ENCODE results near the gene MICAL3.

Gene MICAL3

DNA sequence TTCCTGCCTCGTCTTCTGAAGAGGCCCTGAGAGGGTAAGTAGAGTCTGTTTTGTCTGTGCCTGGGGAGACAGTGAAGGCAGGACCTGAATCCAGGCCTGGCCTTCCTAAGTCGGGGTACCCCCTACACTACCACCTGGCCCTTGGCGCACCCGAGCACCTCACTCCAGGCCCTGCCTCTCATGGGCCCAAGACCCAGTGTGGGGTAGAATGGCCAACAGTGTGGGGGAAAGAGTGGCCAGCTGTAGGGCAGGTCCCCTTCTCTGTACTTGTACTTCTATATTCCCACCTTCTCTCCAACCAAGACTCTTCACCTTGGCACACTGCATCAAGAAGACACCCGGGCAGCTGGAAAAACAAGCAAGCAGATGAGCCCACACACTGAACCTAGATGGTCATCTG is 227.7 kb downstream of the MICAL3 start:
- H2AK5ac ChIP-seq (ENCODE audit: low read length) = no peak overlapping the region
- H3K4me1 ChIP-seq (ENCODE audit: control insufficient read depth in 1 of 2, insufficient read depth in 2 of 2, low read length in 2 of 2) = peaks cover 7 to 9% of the 10 kb centered on the region in 2 experiments
- no peaks in the 10 kb centered on the region for H3K27me3 ChIP-seq (ENCODE audit: insufficient read depth, low read length)
- H3K14ac ChIP-seq (ENCODE audit: low read length) = no peak overlapping the region
- no peak overlapping the region for H3K18ac ChIP-seq (ENCODE audit: low read length)
- H4K12ac ChIP-seq (ENCODE audit: low read depth, low read length) = no peak overlapping the region
- no peaks in the 10 kb centered on the region for H3K79me1 ChIP-seq (ENCODE audit: low read length)
- no peak overlapping the region for H3K27ac ChIP-seq (ENCODE audit: low read depth, low read length)
- no peak overlapping the region for H2BK12ac ChIP-seq (ENCODE audit: low read length)
- no peak overlapping the region for H2BK5ac ChIP-seq (ENCODE audit: low read depth, low read length, poor library complexity)
- H3K4me2 ChIP-seq (ENCODE audit: low read length) = no peak overlapping the region
- no peaks in the 10 kb centered on the region for H3K36me3 ChIP-seq (ENCODE audit: control insufficient read depth in 1 of 2, insufficient read depth in 2 of 2, low read length in 2 of 2)
- DNase-seq = no peak
- H4K8ac ChIP-seq (ENCODE audit: low read depth, low read length) = no peak overlapping the region
- no CpG with 5 or more reads among the region's 5 CpGs for WGBS (ENCODE audit: extremely low coverage, insufficient coverage, insufficient read length)
- no peak overlapping the region for H3K4me3 ChIP-seq (ENCODE audit: low read depth, low read length)
- H3K4ac ChIP-seq (ENCODE audit: low read depth, low read length) = no peak overlapping the region
- no peak overlapping the region for H3K9ac ChIP-seq (ENCODE audit: low read length)
- no peaks in the 10 kb centered on the region for H3K79me2 ChIP-seq (ENCODE audit: control insufficient read depth, insufficient read depth, low read length, poor library complexity)
- H3K23ac ChIP-seq (ENCODE audit: low read length) = no peak overlapping the region
- H4K91ac ChIP-seq (ENCODE audit: low read depth, low read length) = no peak overlapping the region
- H3K9me3 ChIP-seq (ENCODE audit: insufficient read depth, low read depth, low read length) = no peaks in the 10 kb centered on the region
- no peak overlapping the region for H2BK120ac ChIP-seq (ENCODE audit: insufficient read depth, low read length, poor library complexity)
- H2AFZ ChIP-seq (ENCODE audit: insufficient read depth, low read length, poor library complexity) = no peak overlapping the region

DNA sequence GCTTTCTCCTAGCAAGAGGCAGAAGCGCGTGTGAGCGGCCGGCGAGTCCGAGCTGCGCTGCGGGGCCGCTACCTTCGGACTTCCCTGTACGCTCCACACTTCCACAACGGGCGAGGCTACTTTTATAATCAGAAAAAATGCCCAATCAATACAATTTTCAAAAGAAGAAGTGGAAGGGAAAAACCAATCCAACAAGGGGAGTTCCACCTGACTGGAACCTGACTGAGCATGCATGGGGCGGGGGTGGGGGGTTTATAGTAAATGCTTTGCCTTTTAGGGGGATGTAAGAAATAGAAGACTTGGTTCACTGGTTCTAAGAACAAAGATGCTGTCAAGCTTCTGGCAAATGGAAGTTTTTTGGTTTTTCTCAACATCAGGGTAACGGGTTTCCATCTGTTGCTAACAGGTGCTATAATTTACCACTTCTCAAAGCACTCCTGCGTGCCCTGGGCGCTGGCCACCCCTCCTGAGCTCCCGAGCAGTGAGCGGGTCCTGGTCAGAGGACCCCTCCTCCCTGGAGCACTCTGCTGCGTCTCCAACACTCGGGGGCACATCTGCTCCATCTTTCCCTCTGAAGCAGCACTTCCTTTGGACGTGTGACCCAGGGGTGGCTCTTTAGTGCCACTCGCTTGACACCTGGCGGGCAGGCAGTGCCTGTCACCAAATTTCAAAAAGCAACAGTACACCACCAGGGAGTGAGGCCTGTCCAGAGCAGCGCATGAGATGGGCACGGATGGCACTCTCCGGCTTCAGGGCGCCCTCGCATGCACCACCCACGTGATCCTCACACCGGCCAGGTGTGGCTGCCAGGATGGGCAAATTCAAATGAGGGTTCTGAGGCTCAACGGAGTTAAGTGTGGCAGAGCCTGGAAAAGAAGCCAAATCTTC is 228.5 kb downstream of the MICAL3 start:
- H3K79me1 ChIP-seq (ENCODE audit: low read length) = no peaks in the 10 kb centered on the region
- H3K4me3 ChIP-seq (ENCODE audit: low read depth, low read length) = no peak overlapping the region
- H3K79me2 ChIP-seq (ENCODE audit: control insufficient read depth, insufficient read depth, low read length, poor library complexity) = no peaks in the 10 kb centered on the region
- no peak overlapping the region for H3K9ac ChIP-seq (ENCODE audit: low read length)
- no peak overlapping the region for H4K91ac ChIP-seq (ENCODE audit: low read depth, low read length)
- no peak overlapping the region for H2BK120ac ChIP-seq (ENCODE audit: insufficient read depth, low read length, poor library complexity)
- no peak overlapping the region for H3K14ac ChIP-seq (ENCODE audit: low read length)
- no peak overlapping the region for H2AK5ac ChIP-seq (ENCODE audit: low read length)
- no peak overlapping the region for H3K18ac ChIP-seq (ENCODE audit: low read length)
- peaks cover 0 to under 1% of the 10 kb centered on the region in 2 experiments for H3K36me3 ChIP-seq (ENCODE audit: control insufficient read depth in 1 of 2, insufficient read depth in 2 of 2, low read length in 2 of 2)
- no peak overlapping the region for H3K4ac ChIP-seq (ENCODE audit: low read depth, low read length)
- no peaks in the 10 kb centered on the region for H3K27me3 ChIP-seq (ENCODE audit: insufficient read depth, low read length)
- no peak overlapping the region for H2BK12ac ChIP-seq (ENCODE audit: low read length)
- no peak overlapping the region for H3K4me2 ChIP-seq (ENCODE audit: low read length)
- H3K9me3 ChIP-seq (ENCODE audit: insufficient read depth, low read depth, low read length) = no peaks in the 10 kb centered on the region
- H2BK5ac ChIP-seq (ENCODE audit: low read depth, low read length, poor library complexity) = no peak overlapping the region
- no peak overlapping the region for H4K8ac ChIP-seq (ENCODE audit: low read depth, low read length)
- H3K4me1 ChIP-seq (ENCODE audit: control insufficient read depth in 1 of 2, insufficient read depth in 2 of 2, low read length in 2 of 2) = peaks cover 7 to 9% of the 10 kb centered on the region in 2 experiments
- H4K12ac ChIP-seq (ENCODE audit: low read depth, low read length) = no peak overlapping the region
- no peak overlapping the region for H3K23ac ChIP-seq (ENCODE audit: low read length)
- DNase-seq = no peak
- no CpG with 5 or more reads among the region's 32 CpGs for WGBS (ENCODE audit: extremely low coverage, insufficient coverage, insufficient read length)
- H3K27ac ChIP-seq (ENCODE audit: low read depth, low read length) = no peak overlapping the region
- no peak overlapping the region for H2AFZ ChIP-seq (ENCODE audit: insufficient read depth, low read length, poor library complexity)

DNA sequence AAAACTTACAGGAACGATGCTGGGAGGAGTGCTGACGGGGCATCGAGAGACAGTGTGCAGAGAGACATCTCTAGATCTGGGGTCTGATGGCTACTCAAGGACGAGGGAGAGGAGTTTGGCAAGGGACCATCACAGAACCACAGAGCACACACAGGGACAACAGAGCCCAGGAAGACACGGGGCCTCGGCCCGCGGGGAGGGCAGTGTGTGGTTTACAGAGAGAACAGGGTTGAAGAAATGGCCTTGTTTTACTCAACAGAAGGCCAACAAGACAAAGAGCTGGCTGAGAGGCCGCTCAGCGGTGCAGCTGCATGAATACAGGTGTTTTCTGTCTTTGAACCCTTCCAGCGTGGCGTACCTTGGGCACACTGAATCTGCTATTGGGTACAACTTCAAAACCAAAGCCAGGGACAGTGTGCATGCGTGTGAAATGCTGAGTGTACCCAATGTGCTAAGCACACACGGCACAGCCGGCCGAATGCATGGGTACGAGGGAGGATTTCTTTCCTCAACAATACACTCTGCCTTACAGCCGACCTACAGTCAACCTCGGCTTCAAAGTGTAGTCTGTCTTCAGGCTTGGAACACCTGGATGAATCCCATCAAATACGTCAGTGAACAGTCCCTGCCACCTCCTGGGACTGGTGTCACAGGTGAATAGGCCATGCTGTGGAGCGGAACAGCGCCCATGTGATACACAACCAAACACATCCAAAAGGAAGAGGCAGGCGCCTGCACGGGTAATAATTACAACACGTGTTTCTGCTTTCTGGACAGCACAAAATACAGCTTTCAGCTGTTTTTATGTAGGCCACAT is 229.4 kb downstream of the MICAL3 start:
- no peak overlapping the region for H3K9ac ChIP-seq (ENCODE audit: low read length)
- WGBS (ENCODE audit: extremely low coverage, insufficient coverage, insufficient read length) = no CpG with 5 or more reads among the region's 25 CpGs

DNA sequence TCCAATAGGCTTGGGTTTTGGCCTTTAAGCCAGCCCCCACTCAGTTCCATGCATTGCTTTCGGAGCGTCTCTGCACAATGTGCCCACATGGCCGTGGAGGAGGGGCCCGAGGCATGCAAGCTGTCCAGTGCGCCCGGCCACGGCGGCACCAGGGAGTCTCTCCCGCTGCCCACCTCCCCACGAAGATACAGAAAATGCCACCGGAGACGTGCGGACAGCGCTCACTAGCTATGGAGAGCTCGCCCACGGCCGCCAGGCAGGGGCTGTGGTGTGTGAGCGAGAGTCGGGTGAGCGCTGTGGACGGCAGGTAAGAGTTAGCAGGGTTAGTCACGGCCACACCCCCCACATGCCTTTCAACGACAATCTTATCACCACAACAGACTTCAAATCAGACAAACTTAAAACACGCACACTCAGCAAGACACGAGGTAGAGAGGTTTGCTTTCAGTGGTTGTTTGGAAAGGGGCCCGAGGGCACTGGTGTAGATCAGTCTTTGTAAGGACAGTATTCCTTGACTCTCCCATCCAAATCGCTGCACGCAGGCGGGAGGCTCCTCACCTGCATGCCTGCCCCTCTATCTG is 231.4 kb downstream of the MICAL3 start:
- WGBS (ENCODE audit: extremely low coverage, insufficient coverage, insufficient read length) = no CpG with 5 or more reads among the region's 29 CpGs
- no peak overlapping the region for H2BK12ac ChIP-seq (ENCODE audit: low read length)
- no peaks in the 10 kb centered on the region for H3K9me3 ChIP-seq (ENCODE audit: insufficient read depth, low read depth, low read length)
- H3K79me2 ChIP-seq (ENCODE audit: control insufficient read depth, insufficient read depth, low read length, poor library complexity) = no peaks in the 10 kb centered on the region
- H3K4ac ChIP-seq (ENCODE audit: low read depth, low read length) = no peak overlapping the region
- no peak overlapping the region for H2BK5ac ChIP-seq (ENCODE audit: low read depth, low read length, poor library complexity)
- no peak overlapping the region for H3K27ac ChIP-seq (ENCODE audit: low read depth, low read length)
- H3K36me3 ChIP-seq (ENCODE audit: control insufficient read depth in 1 of 2, insufficient read depth in 2 of 2, low read length in 2 of 2) = peaks cover 13 to 17% of the 10 kb centered on the region in 2 experiments
- no peak overlapping the region for H4K12ac ChIP-seq (ENCODE audit: low read depth, low read length)
- no peak overlapping the region for H3K4me3 ChIP-seq (ENCODE audit: low read depth, low read length)
- H3K9ac ChIP-seq (ENCODE audit: low read length) = no peak overlapping the region
- H3K14ac ChIP-seq (ENCODE audit: low read length) = no peak overlapping the region
- no peak overlapping the region for H4K91ac ChIP-seq (ENCODE audit: low read depth, low read length)
- H2AFZ ChIP-seq (ENCODE audit: insufficient read depth, low read length, poor library complexity) = no peak overlapping the region
- no peak overlapping the region for H3K4me2 ChIP-seq (ENCODE audit: low read length)
- H4K8ac ChIP-seq (ENCODE audit: low read depth, low read length) = no peak overlapping the region
- H3K23ac ChIP-seq (ENCODE audit: low read length) = no peak overlapping the region
- DNase-seq = peak; percentile 59 to 77
- peaks cover 7 to 9% of the 10 kb centered on the region in 2 experiments for H3K4me1 ChIP-seq (ENCODE audit: control insufficient read depth in 1 of 2, insufficient read depth in 2 of 2, low read length in 2 of 2)
- H3K27me3 ChIP-seq (ENCODE audit: insufficient read depth, low read length) = no peaks in the 10 kb centered on the region
- no peak overlapping the region for H2AK5ac ChIP-seq (ENCODE audit: low read length)
- no peak overlapping the region for H3K18ac ChIP-seq (ENCODE audit: low read length)
- H2BK120ac ChIP-seq (ENCODE audit: insufficient read depth, low read length, poor library complexity) = no peak overlapping the region
- no peaks in the 10 kb centered on the region for H3K79me1 ChIP-seq (ENCODE audit: low read length)

More for the DNA sequence above, 229.4 kb downstream of the MICAL3 start:
- no peak overlapping the region for H4K8ac ChIP-seq (ENCODE audit: low read depth, low read length)
- H3K36me3 ChIP-seq (ENCODE audit: control insufficient read depth in 1 of 2, insufficient read depth in 2 of 2, low read length in 2 of 2) = peaks cover 7 to 10% of the 10 kb centered on the region in 2 experiments
- H2BK120ac ChIP-seq (ENCODE audit: insufficient read depth, low read length, poor library complexity) = no peak overlapping the region
- H3K14ac ChIP-seq (ENCODE audit: low read length) = no peak overlapping the region
- H3K4me3 ChIP-seq (ENCODE audit: low read depth, low read length) = peak overlapping the region; percentile 10
- H3K27me3 ChIP-seq (ENCODE audit: insufficient read depth, low read length) = no peaks in the 10 kb centered on the region
- no peak overlapping the region for H2BK12ac ChIP-seq (ENCODE audit: low read length)
- H4K12ac ChIP-seq (ENCODE audit: low read depth, low read length) = no peak overlapping the region
- no peak for DNase-seq
- no peak overlapping the region for H3K4ac ChIP-seq (ENCODE audit: low read depth, low read length)
- no peak overlapping the region for H3K23ac ChIP-seq (ENCODE audit: low read length)
- H2AK5ac ChIP-seq (ENCODE audit: low read length) = no peak overlapping the region
- no peak overlapping the region for H2BK5ac ChIP-seq (ENCODE audit: low read depth, low read length, poor library complexity)
- H3K79me1 ChIP-seq (ENCODE audit: low read length) = no peaks in the 10 kb centered on the region
- H3K9me3 ChIP-seq (ENCODE audit: insufficient read depth, low read depth, low read length) = no peaks in the 10 kb centered on the region
- H3K4me1 ChIP-seq (ENCODE audit: control insufficient read depth in 1 of 2, insufficient read depth in 2 of 2, low read length in 2 of 2) = peaks cover 7 to 9% of the 10 kb centered on the region in 2 experiments
- H3K18ac ChIP-seq (ENCODE audit: low read length) = no peak overlapping the region
- no peaks in the 10 kb centered on the region for H3K79me2 ChIP-seq (ENCODE audit: control insufficient read depth, insufficient read depth, low read length, poor library complexity)
- no peak overlapping the region for H3K27ac ChIP-seq (ENCODE audit: low read depth, low read length)
- H2AFZ ChIP-seq (ENCODE audit: insufficient read depth, low read length, poor library complexity) = no peak overlapping the region
- no peak overlapping the region for H3K4me2 ChIP-seq (ENCODE audit: low read length)
- no peak overlapping the region for H4K91ac ChIP-seq (ENCODE audit: low read depth, low read length)
